GM10847 (cell line): Measurements from ENCODE around the gene FGD5.

Experiments used
- POLR2A ChIP-seq: IDR thresholded peaks from 2 replicates; pipeline ENCODE4 v1.6.1; 2011; ENCODE audit not compliant: insufficient read length; ENCODE audit errors: extremely low read depth

The FGD5 gene

DNA sequence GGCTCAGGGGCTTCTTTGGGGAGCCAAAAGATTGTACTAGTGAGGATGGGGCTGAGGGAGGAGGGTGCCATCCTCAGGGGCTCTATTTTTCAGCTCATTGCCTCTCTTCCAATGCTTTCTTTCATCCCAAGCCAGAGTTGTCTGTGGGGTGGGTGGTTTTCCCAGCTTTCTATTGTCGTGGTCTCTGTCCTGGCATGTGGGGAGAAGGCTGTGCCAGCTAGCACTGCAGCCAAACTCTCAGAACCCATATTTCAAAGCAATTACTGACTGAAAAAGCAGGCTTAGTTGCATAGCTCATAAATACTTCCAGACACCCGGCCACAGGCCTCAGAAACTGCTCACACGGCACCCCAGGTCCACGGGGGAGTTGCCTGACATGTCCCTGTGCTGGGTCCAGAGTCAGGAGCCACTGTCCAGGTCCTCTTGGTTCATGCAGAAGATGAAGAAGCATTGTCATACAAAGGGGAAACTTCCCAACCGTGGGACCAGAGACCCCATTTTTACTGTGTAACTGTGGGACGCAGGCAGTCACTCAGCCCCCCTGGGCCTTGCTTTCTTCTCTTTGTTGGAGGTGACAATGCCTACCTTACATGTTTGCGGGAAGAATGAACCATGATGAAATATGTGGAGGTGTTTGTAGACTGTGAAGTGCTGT is 27.6 kb downstream of the FGD5 start:
- TF ChIP-seq POLR2A = no peak

DNA sequence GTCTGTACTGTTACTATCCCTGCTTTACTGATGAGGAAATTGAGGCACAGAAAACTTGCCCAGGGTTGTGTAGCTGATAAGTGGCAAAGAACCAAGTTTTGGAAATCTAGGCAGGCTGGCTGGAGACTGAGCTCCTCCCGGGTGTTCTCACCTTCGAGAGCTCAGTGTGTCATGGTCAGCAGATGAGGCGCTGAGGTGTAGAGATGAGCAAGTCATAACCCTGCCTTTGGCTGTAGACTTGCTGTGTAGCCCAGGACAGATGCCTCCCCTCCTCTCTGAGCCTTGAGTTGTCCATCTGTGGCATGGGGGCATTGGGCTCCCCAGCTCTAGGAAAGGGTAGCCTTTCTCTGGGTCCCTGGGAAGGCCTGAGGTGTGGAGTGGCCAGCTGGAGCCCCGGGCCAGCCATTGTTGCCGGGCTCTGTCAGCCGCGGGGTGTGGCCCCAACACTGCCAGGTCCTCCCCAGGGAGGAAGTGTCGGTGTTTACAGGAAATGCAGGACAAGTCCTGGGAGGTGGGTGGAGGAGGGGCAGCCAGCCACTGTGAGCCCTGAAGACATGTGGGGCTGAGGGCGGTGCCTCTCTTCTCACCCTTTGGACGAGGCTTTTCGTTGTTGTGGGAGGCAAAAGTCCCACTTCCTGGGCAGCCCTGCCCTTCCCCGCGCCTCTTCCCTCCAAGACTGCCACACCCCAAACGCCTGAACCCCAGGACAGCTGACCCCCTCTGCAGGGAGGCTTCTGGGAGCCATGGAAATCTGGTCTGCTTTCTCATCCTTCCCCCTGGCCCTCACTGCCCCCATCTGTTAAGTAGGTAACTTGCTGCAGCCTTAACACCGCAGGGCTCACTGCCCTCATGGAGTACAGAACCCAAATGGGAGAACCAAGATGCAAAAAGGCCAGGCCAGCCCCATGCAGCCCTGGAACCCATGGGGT is 29.1 kb downstream of the FGD5 start:
- TF ChIP-seq POLR2A = no peak

DNA sequence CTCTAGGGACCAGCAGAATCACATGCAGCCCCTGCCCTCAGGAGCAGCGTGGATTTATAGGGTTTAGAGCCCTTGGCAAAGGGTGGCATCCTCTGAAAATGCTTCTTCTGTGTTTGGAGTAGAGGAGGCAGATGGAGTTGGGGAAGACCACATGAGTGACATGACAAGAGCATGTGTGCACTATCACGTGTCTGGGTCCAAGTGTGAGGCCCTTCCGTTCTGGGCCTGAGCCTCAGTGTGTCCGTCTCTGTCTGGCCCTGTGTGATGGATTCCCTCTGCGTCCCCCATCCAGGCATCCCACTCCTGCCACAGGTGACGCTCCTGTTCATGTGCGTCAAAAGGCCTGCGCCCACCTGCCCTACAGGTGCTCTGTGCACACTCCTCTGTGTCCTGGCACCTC is 30.1 kb downstream of the FGD5 start:
- no peak for TF ChIP-seq POLR2A

DNA sequence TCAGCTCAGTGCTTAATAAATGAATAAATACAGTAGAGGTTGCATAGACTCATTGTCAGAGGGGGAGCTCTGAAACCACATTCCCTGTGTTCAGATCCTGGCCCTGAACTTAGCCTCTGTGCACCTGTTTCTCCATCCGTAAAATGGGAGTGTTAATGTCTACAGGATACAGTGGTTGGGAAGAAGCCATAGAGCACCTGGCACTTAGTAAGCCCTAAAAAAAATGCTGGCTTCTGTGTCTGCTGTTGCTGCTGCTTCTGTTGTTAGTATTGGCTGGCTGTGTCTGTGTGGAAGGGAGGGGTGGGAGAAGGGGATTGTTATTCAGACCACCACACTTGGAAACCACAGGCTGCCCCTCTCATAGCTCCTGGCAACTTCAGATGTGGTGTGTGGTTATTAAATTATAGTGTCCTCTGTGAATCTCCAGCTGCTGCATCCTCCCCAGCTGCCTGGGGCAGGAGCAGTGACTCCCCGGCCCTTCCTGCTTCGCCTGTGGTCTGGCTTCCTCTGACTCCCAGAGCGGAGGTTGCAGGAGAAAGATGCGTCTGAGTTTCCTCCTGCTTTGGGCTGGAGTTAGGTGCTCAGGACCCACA is 31.0 kb downstream of the FGD5 start:
- no peak for TF ChIP-seq POLR2A

DNA sequence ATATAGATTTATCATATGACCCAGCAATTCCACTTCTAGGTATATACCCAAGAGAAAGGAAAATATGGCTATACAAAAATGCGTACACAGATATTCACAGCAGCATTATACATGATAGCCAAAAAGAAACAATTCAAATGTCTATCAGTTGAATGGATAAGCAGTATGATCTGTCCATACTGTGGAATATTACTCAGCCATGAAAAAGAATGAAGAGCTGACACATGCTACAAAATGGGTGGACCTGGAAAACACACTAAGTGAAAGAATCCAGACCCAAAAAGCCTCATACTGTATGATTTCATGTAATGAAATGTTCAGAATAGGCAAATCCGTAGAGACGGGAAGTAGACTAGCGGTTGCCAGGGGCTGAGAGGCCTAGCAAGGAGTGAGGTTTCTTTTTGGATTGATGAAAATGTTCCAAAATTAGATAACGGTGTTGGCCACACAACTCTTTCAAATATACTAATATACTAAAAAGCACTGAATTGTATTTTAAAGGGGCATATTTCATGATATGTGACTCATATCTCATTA is 33.4 kb downstream of the FGD5 start:
- TF ChIP-seq POLR2A = no peak

DNA sequence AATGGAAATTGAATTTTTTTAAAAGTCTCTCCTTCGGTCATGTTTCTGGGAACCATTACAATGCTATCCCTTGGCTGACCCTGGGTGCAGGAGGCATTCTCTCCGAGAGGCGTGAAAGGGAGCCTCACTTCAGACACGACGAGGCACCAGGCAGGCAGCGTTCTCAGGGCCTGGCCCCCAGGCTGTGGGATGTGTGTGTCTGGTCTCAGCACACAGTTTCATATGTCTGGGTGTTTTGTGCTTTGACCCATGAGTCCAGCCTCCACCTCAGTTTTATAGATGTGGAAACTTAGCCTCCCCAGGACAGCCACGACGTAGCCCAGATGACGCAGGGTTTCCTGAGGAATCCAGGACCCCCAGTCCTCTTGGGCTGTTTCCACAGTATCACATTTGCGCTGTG is 34.0 kb downstream of the FGD5 start:
- no peak for TF ChIP-seq POLR2A

DNA sequence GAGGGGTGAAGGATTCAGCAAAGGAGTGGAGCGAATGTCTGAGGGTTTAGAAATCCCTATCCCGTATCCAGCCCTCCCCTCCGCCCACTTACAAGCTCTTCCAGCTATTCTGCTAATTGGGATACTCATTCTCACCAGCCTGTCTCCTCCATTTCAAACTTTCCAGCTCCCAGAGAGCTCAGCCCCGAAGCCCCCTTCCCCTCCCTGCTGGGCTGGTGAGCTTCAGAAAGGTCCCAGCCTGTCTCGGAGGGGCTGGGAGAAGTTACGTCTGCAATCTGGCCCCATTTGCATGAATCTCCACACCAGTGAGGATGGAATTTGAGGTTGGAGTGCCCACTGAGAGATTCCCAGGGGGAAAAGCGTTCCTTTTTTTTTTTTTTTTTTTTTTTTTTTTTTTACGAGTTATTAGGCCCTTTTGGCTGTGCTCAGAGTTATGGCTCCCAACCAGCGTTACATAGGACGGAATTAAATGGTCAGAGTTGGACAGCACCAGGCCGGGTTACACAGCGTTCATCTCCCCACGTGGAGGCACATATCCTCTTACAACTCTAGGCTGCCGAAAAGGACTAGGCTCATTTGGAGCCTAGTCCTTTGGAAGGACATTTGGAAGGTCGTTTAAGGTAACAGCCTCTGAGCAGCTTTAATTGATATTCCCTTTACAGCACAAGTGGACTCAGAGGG is 34.6 kb downstream of the FGD5 start:
- TF ChIP-seq POLR2A = no peak

DNA sequence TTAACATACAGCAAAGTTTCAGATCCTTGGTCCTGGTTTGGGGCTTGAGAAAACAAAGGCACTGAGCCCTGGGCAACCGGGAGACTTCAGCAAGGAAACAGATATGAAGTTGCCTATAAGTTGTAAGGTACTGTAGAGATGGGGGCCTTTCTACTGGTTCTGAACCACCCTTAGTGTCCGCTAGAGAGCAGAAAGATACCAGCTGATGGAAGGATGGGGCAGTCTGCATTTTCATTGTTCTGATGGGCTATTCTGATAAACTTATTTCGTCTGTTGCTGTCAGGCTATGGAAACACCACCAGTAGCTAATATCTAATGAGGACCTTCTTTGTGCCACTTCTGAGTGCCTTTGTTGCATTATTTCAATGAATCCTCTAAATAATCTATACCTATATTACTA is 38.7 kb downstream of the FGD5 start:
- no peak for TF ChIP-seq POLR2A

DNA sequence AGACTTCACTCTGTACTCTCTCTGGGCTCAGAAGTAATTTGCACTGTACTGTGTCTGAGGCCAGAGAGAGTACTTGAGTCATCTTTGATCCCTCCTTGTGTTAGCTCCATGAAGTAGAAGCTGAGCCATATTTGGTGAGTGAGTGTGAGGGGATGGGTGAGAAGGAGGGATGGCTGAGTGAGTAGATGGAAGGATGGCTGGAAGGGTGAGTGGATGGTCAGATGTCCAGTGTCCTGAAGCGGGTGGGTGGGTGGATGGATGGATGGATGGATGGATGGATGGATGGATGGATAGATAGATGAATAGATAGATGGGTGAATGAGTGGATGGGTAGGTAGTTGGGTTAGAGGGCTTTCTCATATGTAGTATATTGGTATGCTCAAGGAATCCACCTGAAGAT is 39.3 kb downstream of the FGD5 start:
- TF ChIP-seq POLR2A = no peak

DNA sequence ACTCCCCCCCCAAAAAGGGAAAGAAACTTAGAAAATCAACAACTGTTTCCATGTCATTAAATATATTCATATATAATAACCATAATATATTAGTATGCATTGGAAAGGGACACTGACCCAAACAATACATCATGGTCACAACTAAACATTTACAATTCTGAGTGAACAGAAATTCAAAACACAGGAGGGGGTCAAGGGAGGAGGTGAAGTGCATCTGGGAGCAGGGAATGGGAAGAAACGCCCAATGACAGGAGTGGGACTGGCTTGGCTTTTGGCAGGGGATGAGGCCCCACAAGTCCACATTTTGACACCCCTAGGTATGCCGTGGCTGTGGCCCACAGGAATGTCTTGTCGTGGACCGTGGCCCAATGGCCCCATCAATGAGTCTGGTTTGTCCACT is 41.1 kb downstream of the FGD5 start:
- TF ChIP-seq POLR2A = no peak

DNA sequence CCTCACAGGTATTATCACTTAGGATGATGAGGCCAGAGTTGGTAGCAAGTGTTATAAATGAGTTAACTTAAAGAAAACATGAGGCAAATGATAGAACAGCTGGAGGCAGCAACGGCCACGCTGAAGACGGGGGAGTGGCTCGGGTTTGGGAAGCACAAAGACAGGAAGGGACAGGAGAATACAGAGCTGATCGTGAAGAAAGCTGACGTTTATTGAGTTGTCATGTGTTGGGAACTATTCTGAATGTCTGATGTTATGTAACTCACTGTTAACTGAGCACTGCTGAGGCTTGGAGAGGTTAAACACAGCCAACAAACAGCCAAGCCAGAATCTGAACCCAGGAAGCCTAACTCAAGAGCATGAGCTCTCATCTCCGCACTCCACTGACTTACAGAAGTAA is 42.3 kb downstream of the FGD5 start:
- no peak for TF ChIP-seq POLR2A

DNA sequence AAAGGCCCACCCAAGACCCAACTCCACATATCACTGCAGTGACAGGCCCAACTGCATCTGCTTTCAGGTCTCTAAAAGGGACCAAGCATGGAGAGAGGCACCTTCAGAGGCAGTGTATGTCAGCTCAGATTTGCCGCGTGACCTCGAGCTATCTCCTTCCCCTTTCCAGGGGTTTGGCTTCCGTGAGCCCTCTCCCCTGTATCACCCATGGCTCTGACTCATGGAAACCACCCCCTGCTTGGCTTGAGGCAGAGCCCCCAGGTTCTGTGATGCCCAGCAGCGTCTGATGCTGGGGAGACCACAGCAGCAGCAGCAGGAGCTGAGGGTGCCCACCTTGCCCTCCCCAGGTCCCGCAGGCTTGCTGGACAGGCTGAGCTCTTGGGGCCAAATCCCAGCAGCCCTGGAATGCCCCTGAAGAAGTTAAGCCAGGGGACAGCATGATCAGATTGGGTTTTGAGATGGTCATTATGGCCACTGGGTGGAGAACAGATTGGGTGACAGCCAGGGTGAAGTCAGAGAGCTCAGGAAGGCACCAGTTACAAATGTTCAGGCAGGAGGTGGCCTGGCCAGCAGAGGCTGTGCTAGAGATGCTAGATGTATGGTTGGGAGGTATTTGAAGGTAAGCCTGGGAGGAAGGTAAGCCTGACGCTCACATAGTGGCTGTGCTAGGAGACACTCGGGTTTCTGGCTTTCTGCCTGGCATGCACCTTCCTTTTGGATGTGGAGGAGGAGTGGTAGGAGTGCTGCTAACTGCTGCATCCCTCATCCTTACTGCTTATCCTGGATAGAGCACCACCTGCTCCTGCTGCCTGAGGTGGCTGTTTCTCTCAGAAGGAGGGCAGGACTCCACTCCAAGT is 42.9 kb downstream of the FGD5 start:
- TF ChIP-seq POLR2A = no peak

DNA sequence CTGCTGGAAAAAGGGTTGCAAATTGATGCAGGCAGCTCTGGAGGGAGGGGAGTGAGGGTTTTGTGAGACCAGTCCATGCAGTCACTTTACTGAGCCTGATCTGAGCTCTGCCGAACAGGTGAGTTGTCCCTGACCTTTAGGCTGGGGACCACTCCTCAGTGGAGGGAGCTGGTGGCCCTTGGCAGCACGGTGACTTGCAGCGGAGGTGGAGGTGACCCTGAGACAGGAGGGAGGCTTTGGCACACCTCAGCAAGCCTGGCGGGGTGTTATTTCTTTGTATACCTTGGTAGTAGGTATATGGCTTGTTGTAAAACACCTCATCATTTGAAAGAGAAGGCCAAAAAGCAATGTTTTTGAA is 43.5 kb downstream of the FGD5 start:
- TF ChIP-seq POLR2A = no peak

DNA sequence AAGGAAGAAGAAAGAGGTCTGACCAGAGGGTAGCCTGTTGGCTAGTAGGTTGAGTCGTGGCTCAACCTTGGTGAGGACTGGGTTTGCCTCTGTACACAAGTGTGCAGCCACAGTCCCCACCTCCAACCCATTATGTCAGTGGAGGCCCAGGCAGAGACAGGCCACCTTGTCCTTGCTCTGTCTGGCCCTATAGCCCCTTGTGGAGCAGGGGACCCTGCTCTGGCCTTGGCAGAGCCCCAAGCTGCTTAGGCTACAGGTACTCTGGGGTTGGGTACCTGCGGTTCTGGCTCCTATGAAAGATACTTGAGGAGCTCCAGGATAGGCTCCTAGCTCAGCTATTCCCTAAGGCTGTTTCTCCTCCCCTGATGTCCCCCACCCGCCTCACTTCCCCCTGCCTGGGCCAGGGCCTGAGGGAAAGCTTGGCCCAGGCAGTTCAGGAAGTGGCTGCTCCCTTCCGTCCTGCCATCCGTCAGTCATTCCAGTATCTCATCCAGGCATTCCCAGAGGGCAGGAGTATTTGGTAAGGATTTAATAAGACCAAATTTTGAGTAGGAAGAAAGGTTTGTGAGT is 44.0 kb downstream of the FGD5 start:
- no peak for TF ChIP-seq POLR2A
